ENCODE data around the gene C17orf100.

C17orf100 gene

DNA sequence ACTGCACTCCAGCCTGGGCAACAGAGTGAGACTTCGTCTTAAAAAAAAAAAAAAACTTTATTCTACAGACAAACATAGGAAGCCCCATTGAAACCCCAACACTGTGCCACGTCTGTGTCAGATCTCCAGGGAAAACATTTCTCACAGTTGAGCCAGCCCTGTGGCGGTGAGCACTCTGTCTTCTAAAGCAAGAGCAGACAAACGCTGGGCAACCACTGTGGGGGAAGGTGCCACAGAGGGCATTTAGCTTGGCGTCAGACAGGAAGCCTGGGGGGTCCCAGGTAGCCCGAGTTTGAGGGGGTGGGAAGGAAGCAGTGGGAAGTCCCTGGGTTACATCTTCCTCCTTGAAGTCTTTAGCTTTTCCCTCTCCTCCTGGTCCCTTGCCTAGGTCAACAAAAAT is 16.0 kb downstream of the C17orf100 start:
- Histone ChIP-seq H3K23ac (ENCODE audit: low read length) (no peak overlapping the region), H4K5ac (ENCODE audit: low read length) (no peak overlapping the region), H3K18ac (ENCODE audit: low read length) (no peak overlapping the region), H3K4ac (ENCODE audit: low read depth, low read length) (no peak overlapping the region), H3K4me2 (ENCODE audit: low read length) (no peak overlapping the region), H2BK5ac (ENCODE audit: low read length) (no peak overlapping the region), H3K27me3 (ENCODE audit: insufficient read depth, low read length, poor library complexity) (no peaks in the 10 kb centered on the region), H2BK120ac (ENCODE audit: low read depth, low read length) (no peak overlapping the region), H3K9ac (ENCODE audit: low read length) (no peak overlapping the region), H3K4me3 (ENCODE audit: low read length) (no peak overlapping the region), H3K4me1 (ENCODE audit: control insufficient read depth, low read depth, low read length) (no peaks in the 10 kb centered on the region), H3K36me3 (ENCODE audit: control insufficient read depth, insufficient read depth, low read length) (no peaks in the 10 kb centered on the region), H2BK15ac (replicated peaks; ENCODE audit: low read depth) (no peak overlapping the region), H4K8ac (ENCODE audit: low read depth, low read length) (no peak overlapping the region), H3K56ac (ENCODE audit: low read length) (no peak overlapping the region), H3K79me2 (ENCODE audit: control insufficient read depth, insufficient read depth, low read length) (no peaks in the 10 kb centered on the region), H2AK5ac (ENCODE audit: low read length) (no peak overlapping the region), H3K27ac (ENCODE audit: low read depth, low read length) (no peak overlapping the region), H3K79me1 (ENCODE audit: low read length) (no peaks in the 10 kb centered on the region)
- no peak for DNase-seq
- no CpG with 5 or more reads among the region's 6 CpGs for whole genome bisulfite sequencing (ENCODE audit: extremely low coverage, insufficient coverage, low lambda C conversion rate)

DNA sequence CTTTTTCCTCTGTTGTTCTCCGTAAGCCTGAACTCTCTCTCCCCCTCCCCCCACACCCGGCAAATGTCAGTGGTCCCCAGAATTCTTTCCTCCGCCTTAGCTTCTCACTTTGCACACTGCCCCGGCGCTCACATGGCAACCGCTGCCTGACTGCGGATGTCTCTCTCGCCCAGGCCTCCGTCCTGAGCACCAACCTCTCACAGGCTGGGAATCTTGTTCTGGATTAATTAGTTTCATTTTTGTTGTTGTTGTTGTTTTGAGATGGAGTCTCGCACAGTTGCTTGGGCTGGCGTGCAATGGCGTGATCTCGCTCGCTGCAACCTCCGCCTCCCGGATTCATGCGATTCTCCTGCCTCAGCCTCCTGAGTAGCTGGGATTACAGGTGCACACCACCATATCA is 16.7 kb downstream of the C17orf100 start:
- DNase-seq: no peak
- H2BK5ac ChIP-seq (ENCODE audit: low read length): no peak overlapping the region
- no peak overlapping the region for H3K56ac ChIP-seq (ENCODE audit: low read length)
- H3K79me1 ChIP-seq (ENCODE audit: low read length): no peaks in the 10 kb centered on the region
- H3K79me2 ChIP-seq (ENCODE audit: control insufficient read depth, insufficient read depth, low read length): no peaks in the 10 kb centered on the region
- WGBS (ENCODE audit: extremely low coverage, insufficient coverage, low lambda C conversion rate): no CpG with 5 or more reads among the region's 17 CpGs
- no peaks in the 10 kb centered on the region for H3K4me1 ChIP-seq (ENCODE audit: control insufficient read depth, low read depth, low read length)
- H2AK5ac ChIP-seq (ENCODE audit: low read length): no peak overlapping the region
- no peak overlapping the region for H2BK120ac ChIP-seq (ENCODE audit: low read depth, low read length)
- no peak overlapping the region for H3K18ac ChIP-seq (ENCODE audit: low read length)
- H3K36me3 ChIP-seq (ENCODE audit: control insufficient read depth, insufficient read depth, low read length): no peaks in the 10 kb centered on the region
- no peak overlapping the region for H3K9ac ChIP-seq (ENCODE audit: low read length)
- H4K8ac ChIP-seq (ENCODE audit: low read depth, low read length): no peak overlapping the region
- H3K4me2 ChIP-seq (ENCODE audit: low read length): no peak overlapping the region
- H3K4me3 ChIP-seq (ENCODE audit: low read length): no peak overlapping the region
- no peak overlapping the region for H3K23ac ChIP-seq (ENCODE audit: low read length)
- no peaks in the 10 kb centered on the region for H3K27me3 ChIP-seq (ENCODE audit: insufficient read depth, low read length, poor library complexity)
- no peak overlapping the region for H3K27ac ChIP-seq (ENCODE audit: low read depth, low read length)
- H2BK15ac ChIP-seq (replicated peaks; ENCODE audit: low read depth): no peak overlapping the region
- no peak overlapping the region for H3K4ac ChIP-seq (ENCODE audit: low read depth, low read length)
- H4K5ac ChIP-seq (ENCODE audit: low read length): no peak overlapping the region

- DNase-seq: no peak
- H3K36me3 ChIP-seq (ENCODE audit: control insufficient read depth, insufficient read depth, low read length): no peaks in the 10 kb centered on the region
- no peak overlapping the region for H2BK5ac ChIP-seq (ENCODE audit: low read length)
- no peaks in the 10 kb centered on the region for H3K79me2 ChIP-seq (ENCODE audit: control insufficient read depth, insufficient read depth, low read length)
- H3K4me1 ChIP-seq (ENCODE audit: control insufficient read depth, low read depth, low read length): no peaks in the 10 kb centered on the region
- no peak overlapping the region for H3K18ac ChIP-seq (ENCODE audit: low read length)
- no peak overlapping the region for H2BK15ac ChIP-seq (replicated peaks; ENCODE audit: low read depth)
- no peak overlapping the region for H3K4me3 ChIP-seq (ENCODE audit: low read length)
- no peak overlapping the region for H2BK120ac ChIP-seq (ENCODE audit: low read depth, low read length)
- H4K5ac ChIP-seq (ENCODE audit: low read length): no peak overlapping the region
- no peak overlapping the region for H4K8ac ChIP-seq (ENCODE audit: low read depth, low read length)
- H2AK5ac ChIP-seq (ENCODE audit: low read length): no peak overlapping the region
- H3K56ac ChIP-seq (ENCODE audit: low read length): no peak overlapping the region
- H3K27me3 ChIP-seq (ENCODE audit: insufficient read depth, low read length, poor library complexity): no peaks in the 10 kb centered on the region
- WGBS (ENCODE audit: extremely low coverage, insufficient coverage, low lambda C conversion rate): no CpG with 5 or more reads among the region's 14 CpGs
- H3K23ac ChIP-seq (ENCODE audit: low read length): no peak overlapping the region
- no peak overlapping the region for H3K4me2 ChIP-seq (ENCODE audit: low read length)
- H3K27ac ChIP-seq (ENCODE audit: low read depth, low read length): no peak overlapping the region
- no peak overlapping the region for H3K9ac ChIP-seq (ENCODE audit: low read length)
- no peaks in the 10 kb centered on the region for H3K79me1 ChIP-seq (ENCODE audit: low read length)
- no peak overlapping the region for H3K4ac ChIP-seq (ENCODE audit: low read depth, low read length)
Observed at GRCh38 chr17:6668727-6669425, 17.3 kb downstream of the C17orf100 start.

DNA sequence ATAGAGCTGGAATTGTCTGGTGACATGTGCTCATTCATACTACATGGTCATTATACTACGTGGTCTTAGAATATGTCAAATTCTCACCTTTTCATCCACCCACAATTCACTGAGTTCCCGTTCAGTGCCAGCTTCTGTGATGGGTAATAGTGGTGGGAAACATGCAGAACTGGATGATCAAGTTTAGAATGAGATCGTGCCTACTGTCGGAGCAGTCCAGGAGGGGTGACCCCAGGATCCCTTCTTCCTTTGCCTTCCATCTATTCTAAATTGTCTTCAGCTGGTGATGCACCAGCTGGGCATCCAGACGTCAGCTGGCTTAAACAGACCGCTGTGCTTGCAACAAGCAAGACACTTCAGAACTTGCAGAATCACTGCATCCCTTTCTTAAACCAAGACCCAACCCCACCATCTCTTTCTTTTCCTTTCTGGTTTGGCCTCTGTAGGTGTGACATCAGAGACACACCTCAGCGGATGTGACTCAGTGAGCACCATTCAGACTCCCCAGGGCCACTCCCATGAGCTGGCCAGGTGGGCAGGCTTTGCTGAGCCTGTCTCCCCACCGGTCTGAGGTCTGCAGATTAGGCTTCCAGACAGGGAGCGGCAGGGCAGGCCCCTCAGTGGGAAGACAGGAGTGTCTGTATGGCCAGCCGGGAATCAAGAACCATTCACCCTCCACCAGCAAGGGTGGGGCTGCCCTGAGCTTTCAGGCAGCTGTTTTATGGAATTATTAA is 18.1 kb downstream of the C17orf100 start:
- no peaks in the 10 kb centered on the region for H3K36me3 ChIP-seq (ENCODE audit: control insufficient read depth, insufficient read depth, low read length)
- no peaks in the 10 kb centered on the region for H3K79me1 ChIP-seq (ENCODE audit: low read length)
- H3K9ac ChIP-seq (ENCODE audit: low read length): no peak overlapping the region
- H3K23ac ChIP-seq (ENCODE audit: low read length): no peak overlapping the region
- no peak overlapping the region for H4K5ac ChIP-seq (ENCODE audit: low read length)
- no peak overlapping the region for H3K4me2 ChIP-seq (ENCODE audit: low read length)
- H3K56ac ChIP-seq (ENCODE audit: low read length): no peak overlapping the region
- H3K79me2 ChIP-seq (ENCODE audit: control insufficient read depth, insufficient read depth, low read length): no peaks in the 10 kb centered on the region
- DNase-seq: peak; percentile 17
- H3K18ac ChIP-seq (ENCODE audit: low read length): no peak overlapping the region
- no peaks in the 10 kb centered on the region for H3K27me3 ChIP-seq (ENCODE audit: insufficient read depth, low read length, poor library complexity)
- no peaks in the 10 kb centered on the region for H3K4me1 ChIP-seq (ENCODE audit: control insufficient read depth, low read depth, low read length)
- no peak overlapping the region for H3K4ac ChIP-seq (ENCODE audit: low read depth, low read length)
- no CpG with 5 or more reads among the region's 10 CpGs for WGBS (ENCODE audit: extremely low coverage, insufficient coverage, low lambda C conversion rate)
- no peak overlapping the region for H2AK5ac ChIP-seq (ENCODE audit: low read length)
- no peak overlapping the region for H2BK15ac ChIP-seq (replicated peaks; ENCODE audit: low read depth)
- no peak overlapping the region for H3K4me3 ChIP-seq (ENCODE audit: low read length)
- H2BK5ac ChIP-seq (ENCODE audit: low read length): no peak overlapping the region
- no peak overlapping the region for H4K8ac ChIP-seq (ENCODE audit: low read depth, low read length)
- H3K27ac ChIP-seq (ENCODE audit: low read depth, low read length): no peak overlapping the region
- H2BK120ac ChIP-seq (ENCODE audit: low read depth, low read length): no peak overlapping the region

DNA sequence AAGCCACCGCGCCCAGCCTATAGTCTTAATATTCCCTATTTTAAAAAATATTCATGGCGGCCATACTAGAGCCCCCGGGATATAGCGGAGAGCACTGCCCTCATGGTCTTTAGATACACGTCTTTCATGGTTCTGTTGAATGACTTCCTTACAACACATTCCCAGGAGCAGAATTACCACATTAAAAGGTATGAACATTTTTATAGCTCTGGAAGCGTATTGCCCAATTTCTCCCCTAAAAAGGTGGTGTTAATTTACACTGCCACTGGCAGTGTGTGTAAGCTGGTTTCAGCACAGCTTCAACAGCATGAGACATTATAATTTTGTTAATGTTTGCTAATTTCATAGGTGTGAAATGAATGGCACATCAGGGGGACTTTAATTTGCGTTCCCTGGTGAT is 19.0 kb downstream of the C17orf100 start:
- Histone ChIP-seq H3K4me2 (ENCODE audit: low read length) (no peak overlapping the region), H3K56ac (ENCODE audit: low read length) (no peak overlapping the region), H3K27ac (ENCODE audit: low read depth, low read length) (no peak overlapping the region), H3K4me3 (ENCODE audit: low read length) (no peak overlapping the region), H2BK15ac (replicated peaks; ENCODE audit: low read depth) (no peak overlapping the region), H3K79me1 (ENCODE audit: low read length) (no peaks in the 10 kb centered on the region), H4K8ac (ENCODE audit: low read depth, low read length) (no peak overlapping the region), H3K36me3 (ENCODE audit: control insufficient read depth, insufficient read depth, low read length) (no peaks in the 10 kb centered on the region), H4K5ac (ENCODE audit: low read length) (no peak overlapping the region), H3K79me2 (ENCODE audit: control insufficient read depth, insufficient read depth, low read length) (no peaks in the 10 kb centered on the region), H2AK5ac (ENCODE audit: low read length) (no peak overlapping the region), H3K4me1 (ENCODE audit: control insufficient read depth, low read depth, low read length) (no peaks in the 10 kb centered on the region), H3K9ac (ENCODE audit: low read length) (no peak overlapping the region), H2BK120ac (ENCODE audit: low read depth, low read length) (no peak overlapping the region), H3K23ac (ENCODE audit: low read length) (no peak overlapping the region), H3K4ac (ENCODE audit: low read depth, low read length) (no peak overlapping the region), H2BK5ac (ENCODE audit: low read length) (no peak overlapping the region), H3K18ac (ENCODE audit: low read length) (no peak overlapping the region), H3K27me3 (ENCODE audit: insufficient read depth, low read length, poor library complexity) (no peaks in the 10 kb centered on the region)
- no peak for DNase-seq
- WGBS (ENCODE audit: extremely low coverage, insufficient coverage, low lambda C conversion rate): no CpG with 5 or more reads among the region's 8 CpGs

Data from mesendoderm (in vitro differentiated cells).